Naive thymus-derived CD4-positive, alpha-beta T cell (primary cell): Measurements from ENCODE around the gene ORC1. TPM values are rescaled to one million over a fixed set of nuclear protein-coding genes. Genes with fewer than 3 reads are reported as not detected.

Experiments
- ATAC-seq: fragments of 150-1000 bp; cut with Tn5 transposase; 2 replicates; pipeline ENCODE4 v1.10.0; 2021; ENCODE audit warnings: mild to moderate bottlenecking, moderate library complexity
- CTCF ChIA-PET: fragments of 350-600 bp; sonication (Branson Sonifier 250); formaldehyde crosslinking; loops from one replicate; lab custom pipeline; 2021; ENCODE audit warnings: antibody characterized with exemption; lab: Charles Lee
- POLR2A ChIA-PET: fragments of 350-600 bp; sonication (Branson Sonifier 250); formaldehyde crosslinking; loops from one replicate; lab custom pipeline; 2021; ENCODE audit warnings: antibody characterized with exemption, inconsistent platforms; lab: Charles Lee
- DNase-seq, 9 donors: peaks; one replicate each; pipeline versions ENCODE4 v3.0.0 to v3.0.0-alpha.2; 2020 to 2022; ENCODE audit warnings: mixed read lengths in 1 of 9
- H3K27ac ChIP-seq: one replicate; pipeline ENCODE4 v1.7.0; 2013; ENCODE audit warnings: mild to moderate bottlenecking, low read depth, low read length, moderate library complexity
- H3K27me3 ChIP-seq, 2 donors: one replicate each; pipeline ENCODE4 v1.7.0; 2013; ENCODE audit warnings: low read length in 2 of 2, mild to moderate bottlenecking in 2 of 2, moderate library complexity in 2 of 2; ENCODE audit not compliant: control insufficient read depth in 2 of 2, insufficient read depth in 2 of 2
- H3K36me3 ChIP-seq, 3 experiments: 1 replicate in 2 of 3; 2 replicates in 1 of 3; pipeline ENCODE4 v1.7.0; 2013; ENCODE audit warnings: low read length in 3 of 3, mild to moderate bottlenecking in 3 of 3, moderate library complexity in 1 of 3; ENCODE audit not compliant: insufficient read depth in 3 of 3, control insufficient read depth in 2 of 3
- H3K4me1 ChIP-seq, 2 donors: one replicate each; pipeline ENCODE4 v1.7.0; 2013; ENCODE audit warnings: low read length in 2 of 2, mild to moderate bottlenecking in 2 of 2, moderate library complexity in 1 of 2; ENCODE audit not compliant: control insufficient read depth in 2 of 2, insufficient read depth in 2 of 2
- H3K4me3 ChIP-seq: 2 replicates; pipeline ENCODE4 v1.7.0; 2013; ENCODE audit warnings: mild to moderate bottlenecking, low read length
- H3K9me3 ChIP-seq, 3 experiments: 1 replicate in 2 of 3; 2 replicates in 1 of 3; pipeline ENCODE4 v1.7.0; 2013; ENCODE audit warnings: low read length in 3 of 3; ENCODE audit not compliant: control insufficient read depth in 2 of 3
- H3K27ac Mint-ChIP-seq, 9 donors: one replicate each; pipeline ENCODE4 v1.8.0; 2020 to 2022; ENCODE audit warnings: mixed read lengths in 9 of 9, mild to moderate bottlenecking in 8 of 9, moderate library complexity in 5 of 9, inconsistent platforms in 2 of 9
- H3K27me3 Mint-ChIP-seq, 5 donors: one replicate each; pipeline ENCODE4 v1.8.0; 2021 to 2022; ENCODE audit warnings: mixed read lengths in 5 of 5, mild to moderate bottlenecking in 1 of 5
- H3K36me3 Mint-ChIP-seq, 5 donors: one replicate each; pipeline ENCODE4 v1.8.0; 2020 to 2022; ENCODE audit warnings: mixed read lengths in 5 of 5, mild to moderate bottlenecking in 3 of 5, inconsistent platforms in 1 of 5
- H3K4me1 Mint-ChIP-seq, 7 donors: one replicate each; pipeline ENCODE4 v1.8.0; 2020 to 2022; ENCODE audit warnings: mixed read lengths in 7 of 7, mild to moderate bottlenecking in 3 of 7, inconsistent platforms in 1 of 7
- H3K4me3 Mint-ChIP-seq, 10 donors: one replicate each; pipeline ENCODE4 v1.8.0; 2020 to 2022; ENCODE audit warnings: mild to moderate bottlenecking in 10 of 10, mixed read lengths in 10 of 10, moderate library complexity in 6 of 10, inconsistent platforms in 2 of 10
- H3K9me3 Mint-ChIP-seq, 11 donors: one replicate each; pipeline ENCODE4 v1.8.0; 2020 to 2022; ENCODE audit warnings: mixed read lengths in 11 of 11, mild to moderate bottlenecking in 4 of 11, inconsistent platforms in 1 of 11, moderate library complexity in 1 of 11
- intact Hi-C, 2 donors: fragments of 100-400 bp; cut with micrococcal nuclease; formaldehyde crosslinking; loops; one replicate each; pipeline ENCODE4 v1.15.1; 2023
- polyA plus RNA-seq, 2 donors: library from polyadenylated mRNA; unstranded; fragments of 300-500 nt; fragmentation: Illumina TruSeq; gene quantifications; one replicate each; pipeline ENCODE4 v1.2.3, GENCODE V29; 2021
- total RNA-seq, 6 experiments: library from RNA in 5 of 6; stranded (reverse) in 5 of 6; gene quantifications; 1 replicate in 5 of 6; 2 replicates in 1 of 6; pipeline ENCODE4 v1.2.3 and lab custom pipeline; 2021 to 2026

The ORC1 gene
- total and polyA plus RNA-seq, 7 experiments from 2014 or later = 0.74 to 25.2 (median 1.2) TPM; not detected in 1

DNA sequence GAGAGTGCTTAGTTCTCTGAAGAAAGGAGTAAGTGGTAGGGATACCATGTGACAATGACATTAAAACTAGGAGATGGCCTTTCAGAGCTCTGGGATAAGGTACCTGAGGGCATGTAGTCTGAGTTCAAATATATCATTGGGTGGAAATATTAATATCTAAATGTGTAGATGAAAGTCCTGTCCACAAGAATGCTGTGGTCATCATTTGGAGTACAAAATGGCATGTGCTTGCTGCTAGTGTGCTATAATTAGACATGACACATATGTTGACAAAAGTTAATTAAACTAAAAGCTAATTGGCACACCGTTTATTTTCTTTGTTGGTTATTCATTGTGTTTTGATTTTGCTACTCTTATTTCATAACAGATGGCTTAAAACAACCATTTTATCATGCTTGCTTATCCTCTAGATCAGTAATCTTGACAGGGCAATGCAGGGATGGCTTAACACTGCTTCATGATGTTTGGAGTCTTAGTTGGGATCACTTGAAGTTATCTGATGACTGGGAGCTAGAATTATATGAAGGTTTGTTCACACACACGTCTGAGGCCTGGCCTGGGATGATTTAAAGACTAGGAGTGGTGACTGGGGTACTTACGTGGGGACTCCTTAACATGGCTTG, 69.2 kb downstream of the ORC1 start:
- ATAC-seq (no peak), DNase-seq (no peak)
- no peak overlapping the region for H3K4me3 ChIP-seq
- intact Hi-C loops = no loop called here
- no peaks in the 10 kb centered on the region for H3K36me3 ChIP-seq
- Mint-ChIP-seq H3K27ac (no peak overlapping the region), H3K9me3 (peaks cover 0 to 2% (median 0%) of the 10 kb centered on the region in 11 donors), H3K4me1 (peaks cover 0 to 9% (median 0%) of the 10 kb centered on the region in 7 donors), H3K36me3 (peaks cover 2 to 31% (median 16%) of the 10 kb centered on the region in 5 donors), H3K4me3 (no peak overlapping the region), H3K27me3 (no peaks in the 10 kb centered on the region)
- H3K9me3 ChIP-seq = no peaks in the 10 kb centered on the region
- no peaks in the 10 kb centered on the region for H3K27me3 ChIP-seq
- CTCF ChIA-PET = no interaction called here
- POLR2A ChIA-PET = no interaction called here
- H3K4me1 ChIP-seq = no peaks in the 10 kb centered on the region
- H3K27ac ChIP-seq = no peak overlapping the region

DNA sequence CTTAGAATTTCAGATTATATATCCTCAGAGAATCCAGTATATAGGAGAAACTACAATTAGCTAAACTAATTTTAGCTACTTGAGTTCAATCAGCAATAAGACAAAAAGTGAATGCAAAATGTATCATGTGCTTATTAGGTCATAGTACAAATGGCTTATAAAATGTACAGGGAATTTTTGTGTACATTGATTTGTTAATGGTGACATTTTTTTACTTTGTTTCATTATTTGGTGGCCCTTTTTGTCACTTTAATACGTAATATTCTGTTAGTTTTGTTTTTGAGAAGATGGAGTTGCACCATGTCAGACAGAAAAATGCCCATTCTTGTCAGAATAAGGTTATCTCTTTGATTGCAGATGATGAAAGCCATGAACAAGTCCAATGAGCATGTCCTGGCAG, 71.8 kb downstream of the ORC1 start:
- intact Hi-C loops = no loop called here
- POLR2A ChIA-PET = interaction anchor here (0.6 kb wide), 1 partner anchor 287 kb away, joined by 4 read pairs; no protein-coding TSS in a partner anchor

DNA sequence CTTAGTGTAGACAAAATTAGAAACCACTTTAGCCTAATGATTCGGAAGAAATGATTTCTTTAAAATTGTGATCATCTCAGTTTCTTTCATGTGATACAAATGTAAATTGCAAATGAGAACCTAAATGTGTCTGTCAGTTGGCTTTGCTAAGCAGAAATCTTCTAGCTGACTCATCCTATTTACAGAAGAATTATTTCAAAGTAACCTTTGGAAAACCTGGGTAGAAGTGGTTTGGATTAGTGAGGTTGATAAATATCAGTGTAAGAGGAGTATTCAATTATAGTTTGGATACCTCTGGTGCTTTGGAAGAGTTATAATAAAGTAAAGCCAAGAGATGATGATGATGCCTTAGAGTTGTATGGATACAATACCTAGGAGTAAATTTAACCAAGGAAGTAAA, 75.6 kb downstream of the ORC1 start:
- no peaks in the 10 kb centered on the region for H3K9me3 ChIP-seq
- H3K27ac Mint-ChIP-seq = no peak overlapping the region
- no peaks in the 10 kb centered on the region for H3K36me3 ChIP-seq
- CTCF ChIA-PET = no interaction called here
- intact Hi-C loops = no loop called here
- H3K4me3 Mint-ChIP-seq = no peak overlapping the region
- H3K9me3 Mint-ChIP-seq = peaks cover 0 to 2% (median 0%) of the 10 kb centered on the region in 11 donors
- H3K4me1 ChIP-seq = no peaks in the 10 kb centered on the region
- no peaks in the 10 kb centered on the region for H3K27me3 ChIP-seq
- ATAC-seq (no peak), DNase-seq (no peak)
- H3K36me3 Mint-ChIP-seq = peaks cover 0 to 8% (median 2%) of the 10 kb centered on the region in 5 donors
- no peaks in the 10 kb centered on the region for H3K27me3 Mint-ChIP-seq
- H3K4me1 Mint-ChIP-seq = peaks cover 0 to 13% (median 0%) of the 10 kb centered on the region in 7 donors
- POLR2A ChIA-PET = interaction anchor here (0.5 kb wide), 1 partner anchor 221 kb away, joined by 3 read pairs; no protein-coding TSS in a partner anchor
- H3K27ac ChIP-seq = no peak overlapping the region
- H3K4me3 ChIP-seq = no peak overlapping the region

More for the DNA sequence above, 71.8 kb downstream of the ORC1 start:
- DNase-seq (no peak), ATAC-seq (no peak)
- no peak overlapping the region for H3K27ac Mint-ChIP-seq
- no peaks in the 10 kb centered on the region for H3K27me3 Mint-ChIP-seq
- CTCF ChIA-PET = no interaction called here
- Histone ChIP-seq H3K9me3 (no peaks in the 10 kb centered on the region), H3K4me3 (no peak overlapping the region), H3K27me3 (no peaks in the 10 kb centered on the region), H3K36me3 (no peaks in the 10 kb centered on the region), H3K27ac (no peak overlapping the region), H3K4me1 (no peaks in the 10 kb centered on the region)
- H3K9me3 Mint-ChIP-seq = peaks cover 0 to 2% (median 0%) of the 10 kb centered on the region in 11 donors
- H3K36me3 Mint-ChIP-seq = peaks cover 4 to 20% (median 5%) of the 10 kb centered on the region in 5 donors
- H3K4me3 Mint-ChIP-seq = no peak overlapping the region
- peaks cover 0 to 13% (median 0%) of the 10 kb centered on the region in 7 donors for H3K4me1 Mint-ChIP-seq

DNA sequence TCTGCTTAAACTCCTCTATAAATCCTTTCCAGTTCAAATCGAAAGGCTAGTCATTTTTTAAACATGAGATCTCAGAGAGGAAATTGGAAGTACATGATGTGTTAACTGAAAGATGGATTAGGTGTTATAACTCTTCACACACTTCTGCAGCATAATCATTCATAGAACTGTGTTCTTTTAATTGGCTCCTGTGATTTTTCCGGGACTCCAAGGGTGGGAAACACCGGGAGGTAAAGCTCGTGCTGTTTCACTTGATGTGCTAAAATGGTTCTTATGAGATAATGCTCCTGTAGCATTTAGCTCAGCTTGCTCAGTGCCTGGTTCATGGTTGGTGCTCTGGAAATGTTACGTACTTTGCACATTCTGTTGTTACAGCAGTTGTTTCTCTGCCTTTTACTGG, 78.4 kb downstream of the ORC1 start:
- no peaks in the 10 kb centered on the region for H3K36me3 ChIP-seq
- no peaks in the 10 kb centered on the region for H3K27me3 Mint-ChIP-seq
- ATAC-seq = no peak
- H3K27me3 ChIP-seq = no peaks in the 10 kb centered on the region
- peaks cover 0 to 11% (median 0%) of the 10 kb centered on the region in 7 donors for H3K4me1 Mint-ChIP-seq
- H3K27ac Mint-ChIP-seq = no peak overlapping the region
- no peak overlapping the region for H3K27ac ChIP-seq
- no peaks in the 10 kb centered on the region for H3K9me3 ChIP-seq
- H3K4me3 Mint-ChIP-seq = no peak overlapping the region
- H3K4me1 ChIP-seq = no peaks in the 10 kb centered on the region
- intact Hi-C loops = no loop called here
- ChIA-PET CTCF (no interaction called here), POLR2A (no interaction called here)
- peaks cover 0 to 2% (median 0%) of the 10 kb centered on the region in 11 donors for H3K9me3 Mint-ChIP-seq
- H3K4me3 ChIP-seq = no peak overlapping the region
- H3K36me3 Mint-ChIP-seq = peaks cover 0 to 5% (median 2%) of the 10 kb centered on the region in 5 donors
- no peak for DNase-seq

DNA sequence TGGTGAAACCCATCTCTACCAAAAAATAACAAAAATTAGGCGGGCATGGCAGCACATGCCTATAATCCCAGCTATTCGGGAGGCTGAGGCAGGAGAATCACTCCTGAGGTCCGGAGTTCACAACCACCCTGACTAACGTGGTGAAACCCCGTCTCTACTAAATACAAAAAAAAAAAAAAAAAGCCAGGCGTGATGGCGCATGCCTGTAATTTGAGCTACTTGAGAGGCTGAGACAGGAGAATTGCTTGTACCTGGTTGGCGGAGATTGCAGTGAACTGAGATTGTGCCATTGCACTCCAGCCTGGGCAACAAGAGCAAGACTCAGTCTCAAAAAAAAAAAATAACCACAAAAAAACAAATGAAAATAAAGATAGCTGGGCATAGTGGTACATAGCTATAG, 80.5 kb downstream of the ORC1 start:
- Mint-ChIP-seq H3K36me3 (peaks cover 0 to 5% (median 0%) of the 10 kb centered on the region in 5 donors), H3K9me3 (no peaks in the 10 kb centered on the region), H3K4me3 (no peak overlapping the region), H3K27ac (no peak overlapping the region), H3K27me3 (no peaks in the 10 kb centered on the region), H3K4me1 (no peaks in the 10 kb centered on the region)
- H3K27ac ChIP-seq = no peak overlapping the region
- intact Hi-C loops = no loop called here
- no peaks in the 10 kb centered on the region for H3K4me1 ChIP-seq
- ATAC-seq (no peak), DNase-seq (no peak)
- CTCF ChIA-PET = no interaction called here
- H3K4me3 ChIP-seq = no peak overlapping the region
- H3K36me3 ChIP-seq = no peaks in the 10 kb centered on the region
- H3K27me3 ChIP-seq = no peaks in the 10 kb centered on the region
- POLR2A ChIA-PET = no interaction called here
- no peaks in the 10 kb centered on the region for H3K9me3 ChIP-seq

Other genes with a start within 250 kb of the ORC1 start
- 10 to 100 TPM; 44.5 to 91.2 (median 58.3) TPM for gene CC2D1B, start 38.2 kb downstream of the ORC1 start, total RNA-seq
- 10 to 100 TPM in 1 of 2 donors, 1 to 10 TPM in 1; 5.2 to 16.7 TPM for gene CC2D1B, start 38.2 kb downstream of the ORC1 start, polyA plus RNA-seq
- gene PRPF38A, start 179 bp upstream of the ORC1 start, total RNA-seq = 10 to 100 TPM; 62.1 to 98.7 (median 81.6) TPM
- 10 to 100 TPM; 34.7 to 35.9 TPM for gene PRPF38A, start 179 bp upstream of the ORC1 start, polyA plus RNA-seq
- 100 to 1,000 TPM in 4 of 5 experiments, 10 to 100 TPM in 1; 80.4 to 169 (median 139) TPM for gene TUT4, start 148.7 kb upstream of the ORC1 start, total RNA-seq
- gene TUT4, start 148.7 kb upstream of the ORC1 start, polyA plus RNA-seq = 10 to 100 TPM; 32.8 to 50.4 TPM
- 10 to 100 TPM; 14.8 to 32.8 (median 29.2) TPM for gene GPX7, start 197.9 kb upstream of the ORC1 start, total RNA-seq
- 10 to 100 TPM; 46.0 to 51.6 TPM for gene GPX7, start 197.9 kb upstream of the ORC1 start, polyA plus RNA-seq
- gene SHISAL2A, start 228.7 kb upstream of the ORC1 start, total RNA-seq = 10 to 100 TPM; 12.0 to 87.1 (median 49.8) TPM
- 1 to 10 TPM; 6.8 to 6.9 TPM for gene SHISAL2A, start 228.7 kb upstream of the ORC1 start, polyA plus RNA-seq